HG03097 (cell line): ENCODE data around the gene SLC38A10.

Experiments
- ATAC-seq: cut with Tn5 transposase; IDR thresholded peaks from one replicate; pipeline ENCODE4 v1.9.1; 2021; ENCODE audit not compliant: unreplicated experiment, low FRiP score

SLC38A10 gene

GRCh38 chr17:81245665-81246342 is 49.3 kb downstream of the SLC38A10 start:
- no peak for ATAC-seq

- no peak for ATAC-seq
Observed at GRCh38 chr17:81245024-81245664, 50.0 kb downstream of the SLC38A10 start.

GRCh38 chr17:81244358-81245023 is 50.6 kb downstream of the SLC38A10 start:
- no peak for ATAC-seq

GRCh38 chr17:81243333-81243664 is 51.8 kb downstream of the SLC38A10 start:
- ATAC-seq = no peak

- ATAC-seq = no peak
Observed at GRCh38 chr17:81242421-81243332, 52.4 kb downstream of the SLC38A10 start.

GRCh38 chr17:81241648-81242420 is 53.3 kb downstream of the SLC38A10 start:
- ATAC-seq = no peak

GRCh38 chr17:81241203-81241602 is 53.9 kb downstream of the SLC38A10 start:
- no peak for ATAC-seq

GRCh38 chr17:81240761-81241160 is 54.3 kb downstream of the SLC38A10 start:
- ATAC-seq = no peak

- peak; percentile 1 for ATAC-seq
Observed at GRCh38 chr17:81239714-81240555, 55.2 kb downstream of the SLC38A10 start.

GRCh38 chr17:81238815-81239713 is 56.0 kb downstream of the SLC38A10 start, which contains the start of the genes NDUFAF8 and TEPSIN:
Gene NDUFAF8 (plus strand): TSS chr17:81239318. CDS start chr17:81239364, 46 bp downstream.
Gene TEPSIN (minus strand): TSS chr17:81239055. CDS start chr17:81239033, 22 bp downstream.
- peak; percentile 85 for ATAC-seq

GRCh38 chr17:81238490-81238814 is 56.7 kb downstream of the SLC38A10 start:
- ATAC-seq = peak; percentile 5

- no peak for ATAC-seq
Observed at GRCh38 chr17:81237591-81238489, 57.3 kb downstream of the SLC38A10 start.

- no peak for ATAC-seq
Observed at GRCh38 chr17:81236784-81237183, 58.3 kb downstream of the SLC38A10 start.

GRCh38 chr17:81235822-81236740 is 59.0 kb downstream of the SLC38A10 start:
- no peak for ATAC-seq

- ATAC-seq = no peak
Observed at GRCh38 chr17:81234940-81235821, 59.9 kb downstream of the SLC38A10 start.
